SH-SY5Y (cell line): ENCODE results near the gene CALML5.

ENCODE experiments used
- GATA2 ChIP-seq: IDR thresholded peaks from 2 replicates; pipeline ENCODE4 v1.6.1; 2011; ENCODE audit warnings: mild to moderate bottlenecking, low read depth, low read length
- GATA3 ChIP-seq: IDR thresholded peaks from 2 replicates; pipeline ENCODE4 v1.6.1; 2011; ENCODE audit warnings: low read depth, mild to moderate bottlenecking, low read length, moderate library complexity

GRCh38 chr10:5543623-5544022 lies 44.3 kb upstream of the CALML5 start:
- no peak for TF ChIP-seq GATA3
- TF ChIP-seq GATA2, result no peak
